HG03135 (cell line): Measurements from ENCODE around the gene ZGRF1.
A peak's percentile ranks its signal among the peaks of the same experiment; 100 is the strongest.
"Not testable (repeated sequence)": the region's sequence is repeated elsewhere in the genome, so short reads cannot be mapped to it uniquely, and the experiment has no call there.

Experiments
- ATAC-seq: cut with Tn5 transposase; IDR thresholded peaks from one replicate; pipeline ENCODE4 v1.9.1; 2021; ENCODE audit warnings: mild to moderate bottlenecking, moderate library complexity; ENCODE audit not compliant: unreplicated experiment

Gene ZGRF1, protein sequence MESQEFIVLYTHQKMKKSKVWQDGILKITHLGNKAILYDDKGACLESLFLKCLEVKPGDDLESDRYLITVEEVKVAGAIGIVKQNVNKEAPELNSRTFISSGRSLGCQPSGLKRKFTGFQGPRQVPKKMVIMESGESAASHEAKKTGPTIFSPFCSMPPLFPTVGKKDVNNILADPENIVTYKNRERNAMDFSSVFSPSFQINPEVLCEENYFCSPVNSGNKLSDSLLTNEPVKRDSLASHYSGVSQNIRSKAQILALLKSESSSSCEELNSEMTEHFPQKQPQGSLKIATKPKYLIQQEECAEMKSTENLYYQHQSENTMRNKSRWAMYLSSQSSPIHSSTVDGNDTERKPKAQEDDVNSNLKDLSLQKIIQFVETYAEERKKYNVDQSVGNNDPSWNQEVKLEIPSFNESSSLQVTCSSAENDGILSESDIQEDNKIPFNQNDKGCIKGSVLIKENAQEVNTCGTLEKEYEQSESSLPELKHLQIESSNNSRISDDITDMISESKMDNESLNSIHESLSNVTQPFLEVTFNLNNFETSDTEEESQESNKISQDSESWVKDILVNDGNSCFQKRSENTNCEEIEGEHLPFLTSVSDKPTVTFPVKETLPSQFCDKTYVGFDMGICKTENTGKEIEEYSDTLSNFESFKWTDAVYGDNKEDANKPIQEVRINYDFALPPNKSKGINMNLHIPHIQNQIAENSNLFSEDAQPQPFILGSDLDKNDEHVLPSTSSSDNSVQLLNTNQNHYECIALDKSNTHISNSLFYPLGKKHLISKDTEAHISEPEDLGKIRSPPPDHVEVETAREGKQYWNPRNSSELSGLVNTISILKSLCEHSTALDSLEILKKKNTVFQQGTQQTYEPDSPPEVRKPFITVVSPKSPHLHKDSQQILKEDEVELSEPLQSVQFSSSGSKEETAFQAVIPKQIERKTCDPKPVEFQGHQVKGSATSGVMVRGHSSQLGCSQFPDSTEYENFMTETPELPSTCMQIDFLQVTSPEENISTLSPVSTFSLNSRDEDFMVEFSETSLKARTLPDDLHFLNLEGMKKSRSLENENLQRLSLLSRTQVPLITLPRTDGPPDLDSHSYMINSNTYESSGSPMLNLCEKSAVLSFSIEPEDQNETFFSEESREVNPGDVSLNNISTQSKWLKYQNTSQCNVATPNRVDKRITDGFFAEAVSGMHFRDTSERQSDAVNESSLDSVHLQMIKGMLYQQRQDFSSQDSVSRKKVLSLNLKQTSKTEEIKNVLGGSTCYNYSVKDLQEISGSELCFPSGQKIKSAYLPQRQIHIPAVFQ (N-terminal part only)

DNA sequence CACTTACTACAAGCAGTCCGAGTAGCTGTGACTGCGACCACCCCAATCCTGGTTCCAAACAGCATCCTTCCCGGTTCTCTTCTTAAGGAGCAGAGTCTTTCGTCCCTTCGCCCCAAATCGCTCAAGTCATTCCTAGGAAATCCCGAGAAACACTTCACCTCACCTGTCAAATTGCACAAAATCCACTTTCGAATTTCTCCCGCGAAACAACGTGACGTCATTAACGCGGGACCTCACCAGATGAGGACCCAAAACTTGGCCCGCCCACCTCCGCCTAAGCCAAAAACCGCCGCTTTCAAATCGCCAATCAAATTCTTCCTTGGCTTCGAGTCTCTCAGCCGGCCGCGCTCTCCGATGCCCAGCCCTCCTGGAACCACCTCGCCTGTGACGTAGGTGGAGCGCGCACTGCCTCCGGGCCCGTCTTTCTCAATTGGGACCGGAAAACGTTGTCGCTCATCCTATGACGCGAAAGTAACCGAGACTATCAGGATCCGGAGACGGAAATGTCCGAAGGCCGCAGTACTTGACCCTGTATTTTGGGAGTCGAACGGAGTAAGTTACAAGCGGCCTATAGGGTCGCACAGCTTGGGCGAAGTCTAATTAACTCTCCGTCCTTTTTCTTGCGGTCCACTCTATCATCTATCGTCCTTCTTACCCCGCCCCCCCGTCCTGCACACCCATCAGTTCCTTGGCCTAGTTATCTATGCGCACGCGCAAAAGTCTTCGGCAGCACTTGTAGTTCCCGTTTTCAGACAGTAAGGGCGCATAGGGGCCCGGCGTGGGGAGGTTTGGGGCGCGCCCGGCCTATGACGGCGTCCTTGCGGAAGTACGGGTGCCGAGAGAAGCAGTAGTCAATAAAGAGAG, at the start of gene ZGRF1, which contains the start of gene LARP7:
Gene ZGRF1 (minus strand): TSS at position 222 of the 864 bp plus-strand sequence. CDS start 3,733 bp downstream, outside the sequence.
Gene LARP7 (plus strand): TSS at position 456 of the 864 bp plus-strand sequence. CDS start 7,527 bp downstream, outside the sequence.
- peak; percentile 88 for ATAC-seq

DNA sequence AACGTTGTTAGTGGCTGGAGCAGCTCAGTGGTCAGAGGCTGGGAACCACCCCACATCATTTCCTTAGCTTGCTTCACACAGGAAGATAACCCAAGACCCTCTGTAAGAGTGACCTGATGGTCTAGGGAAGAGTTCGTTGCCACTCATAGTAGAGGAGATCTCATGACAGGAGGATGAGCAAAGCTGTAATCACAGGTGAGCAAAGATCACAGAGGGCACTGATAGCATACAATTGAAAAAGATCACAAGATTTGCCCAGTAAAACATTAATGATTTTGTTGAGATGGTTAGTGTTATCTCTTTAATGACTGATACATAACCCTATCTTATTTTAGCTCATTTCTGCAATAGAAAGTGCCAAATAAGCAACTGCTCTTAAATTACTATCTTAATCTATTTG, 44.3 kb upstream of the ZGRF1 start:
- no peak for ATAC-seq

DNA sequence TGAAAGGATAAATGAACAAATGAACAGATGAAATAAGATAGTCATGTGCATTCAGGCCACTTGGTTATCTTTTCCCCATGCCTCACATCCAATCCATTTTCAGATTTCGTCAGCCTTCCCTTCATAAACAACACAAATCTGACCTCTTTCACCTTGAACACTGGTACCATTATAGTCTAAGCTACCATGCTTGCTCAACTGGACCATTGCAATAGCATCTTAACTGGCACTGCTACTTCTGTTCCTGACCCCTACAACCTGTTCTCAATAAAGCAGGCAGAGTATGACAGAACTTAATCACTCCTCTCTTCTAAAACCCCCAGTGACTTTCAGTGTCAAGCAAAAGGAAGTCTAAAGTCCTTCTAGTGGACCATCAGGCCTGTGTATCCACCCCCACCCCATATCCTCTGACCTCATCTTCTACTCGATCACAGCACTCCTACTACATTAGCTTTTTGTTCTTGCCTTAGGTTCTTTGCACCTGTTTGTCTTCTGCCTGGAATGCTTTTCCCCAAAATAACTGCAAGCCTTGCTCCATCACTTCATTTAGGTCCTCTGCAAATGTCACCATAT, 40.9 kb upstream of the ZGRF1 start:
- no peak for ATAC-seq

DNA sequence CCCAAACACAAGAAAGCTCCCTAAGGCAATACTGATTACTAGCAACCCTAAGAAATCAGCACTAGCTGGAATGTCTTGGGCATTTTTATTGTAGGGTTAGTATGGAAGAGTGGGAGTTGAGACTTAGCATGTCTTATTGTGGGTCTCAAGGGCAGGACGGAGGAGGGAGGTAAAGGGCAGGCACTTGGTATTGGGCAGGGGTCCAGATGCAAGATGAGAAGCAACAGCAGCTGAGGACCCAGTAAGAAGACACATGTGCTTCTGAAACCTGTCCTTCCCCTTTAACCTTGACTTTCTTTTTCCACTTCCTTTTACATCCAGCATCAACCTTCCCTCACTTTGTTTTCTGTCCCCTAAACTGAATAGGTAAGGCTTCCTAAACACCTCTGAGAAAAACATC, 37.7 kb upstream of the ZGRF1 start:
- no peak for ATAC-seq

DNA sequence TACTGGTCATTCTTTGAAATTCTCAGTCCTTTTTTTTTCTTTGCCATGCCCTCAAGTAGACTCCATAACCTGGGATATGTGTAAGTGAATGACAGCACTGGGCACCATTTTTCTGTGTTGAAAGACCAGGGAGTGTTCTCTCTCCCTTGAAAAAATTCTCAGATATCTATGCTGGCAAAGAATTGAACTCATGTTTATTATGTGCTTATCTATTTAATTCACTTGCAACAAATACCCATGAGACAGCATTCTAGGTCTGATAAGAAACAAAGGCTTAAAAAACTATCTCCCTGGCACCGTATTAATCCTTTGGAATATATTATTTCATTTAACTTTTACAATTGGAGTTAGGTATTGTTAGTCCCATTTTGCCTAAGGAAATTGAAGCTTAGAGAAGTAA, 37.0 kb upstream of the ZGRF1 start:
- ATAC-seq, result no peak

DNA sequence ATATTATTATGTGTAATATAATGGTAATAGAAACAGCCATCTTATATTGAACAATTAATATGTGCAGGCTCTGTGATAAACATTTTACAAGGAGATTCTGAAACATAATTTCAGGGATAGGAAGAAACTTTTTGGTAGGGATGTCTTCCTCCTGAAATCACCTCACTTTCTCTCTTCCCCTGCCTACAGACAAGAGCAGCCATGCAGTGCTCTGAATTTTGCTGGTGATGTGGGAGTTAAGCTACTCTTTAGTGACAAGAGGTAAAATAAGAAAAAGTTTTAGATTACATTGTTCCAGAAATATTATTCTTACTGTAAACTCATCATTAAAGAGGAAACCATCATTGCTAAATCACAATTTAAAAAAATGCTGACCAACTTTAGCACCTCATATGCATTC, 36.4 kb upstream of the ZGRF1 start:
- no peak for ATAC-seq

DNA sequence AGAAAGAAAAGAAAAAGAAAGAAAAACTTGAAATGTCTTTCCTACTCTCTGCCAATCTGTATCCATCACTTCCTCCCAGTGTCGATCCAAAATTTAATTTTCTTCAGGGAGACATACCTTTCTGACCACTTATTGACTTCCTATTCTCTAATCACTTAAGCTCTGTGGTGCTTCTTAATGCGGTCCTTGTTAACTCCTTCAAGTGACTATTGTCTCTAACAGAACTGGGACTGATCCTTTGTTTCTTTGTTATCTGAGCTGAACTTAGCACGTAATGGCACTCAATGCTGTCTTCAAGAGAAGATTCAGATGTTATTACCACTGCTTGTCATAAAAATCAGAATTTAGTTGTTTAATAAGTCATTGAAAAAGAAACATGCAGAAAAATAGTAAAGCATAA, 31.4 kb upstream of the ZGRF1 start:
- no peak for ATAC-seq

DNA sequence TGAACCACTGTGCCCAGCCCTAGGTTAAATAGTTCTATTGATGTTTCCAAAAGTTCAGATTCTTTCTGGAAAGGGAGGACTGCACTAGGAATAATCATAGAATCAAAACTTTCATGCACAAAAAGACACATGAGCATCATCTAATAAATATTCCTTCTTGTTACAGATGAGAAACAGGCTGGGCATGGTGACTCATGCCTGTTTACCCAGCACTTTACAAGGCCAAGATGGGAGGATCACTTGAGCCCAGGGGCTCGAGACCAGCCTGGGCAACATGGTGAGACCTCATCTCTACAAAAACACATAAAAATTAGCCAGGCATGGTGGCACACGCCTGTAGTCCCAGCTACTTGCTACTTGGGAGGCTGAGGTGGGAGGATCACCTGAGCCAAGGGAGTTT, 27.9 kb upstream of the ZGRF1 start:
- ATAC-seq, result no peak

DNA sequence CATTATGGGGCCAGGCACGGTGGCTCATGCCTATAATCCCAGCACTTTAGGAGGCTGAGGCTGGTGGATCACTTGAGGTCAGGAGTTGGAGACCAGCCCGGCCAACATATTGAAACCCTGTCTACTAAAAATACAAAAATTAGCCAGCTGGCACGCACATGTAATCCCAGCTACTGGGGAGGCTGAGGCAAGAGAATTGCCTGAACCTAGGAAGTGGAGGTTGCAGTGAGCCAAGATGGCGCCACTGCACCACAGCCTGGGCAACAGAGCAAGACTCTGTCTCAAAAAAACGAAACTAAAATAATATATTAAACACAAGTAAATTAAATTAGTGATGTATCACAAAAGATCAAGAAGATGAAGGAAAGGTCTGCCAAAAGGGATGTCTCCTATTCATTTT, 19.4 kb upstream of the ZGRF1 start:
- ATAC-seq, result not testable (repeated sequence)

DNA sequence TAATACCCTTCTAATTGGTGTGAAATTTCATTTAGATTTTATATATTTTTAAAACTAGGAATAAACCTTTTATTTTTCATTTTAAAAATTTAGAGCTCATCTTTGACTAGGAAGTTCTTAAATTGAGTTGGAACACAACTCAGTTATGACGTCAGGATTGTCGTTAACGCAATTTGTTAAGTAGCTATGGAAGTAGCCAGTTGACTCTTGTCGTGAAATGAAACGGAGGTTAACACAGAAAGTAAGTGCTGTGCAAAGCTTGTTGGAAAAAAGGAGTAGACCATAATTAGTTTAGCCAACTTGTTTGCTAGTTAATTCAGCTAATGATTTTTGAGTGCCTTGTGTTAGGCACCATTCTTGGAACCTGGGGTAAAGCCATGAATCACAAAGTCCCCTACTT, 18.6 kb upstream of the ZGRF1 start:
- ATAC-seq, result no peak

DNA sequence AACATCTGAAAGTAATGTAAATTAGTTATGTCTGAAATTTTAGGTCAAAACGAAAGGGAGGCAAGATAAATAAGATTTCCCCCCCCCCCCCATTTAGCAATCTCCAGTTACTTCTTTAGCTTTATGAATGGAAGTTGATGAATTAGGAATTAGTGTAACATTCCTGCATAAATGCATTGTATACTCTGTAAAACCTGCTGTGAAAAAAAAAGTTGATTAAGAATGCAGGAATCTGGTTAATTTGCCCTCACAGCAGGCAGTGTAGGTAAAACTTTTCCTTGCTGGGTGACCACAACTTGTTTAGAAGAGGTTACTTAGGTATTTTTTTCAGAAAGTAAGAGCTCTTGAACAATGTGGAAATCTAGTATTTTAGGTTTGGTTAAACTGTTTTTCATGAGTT, 15.5 kb upstream of the ZGRF1 start:
- ATAC-seq, result no peak

DNA sequence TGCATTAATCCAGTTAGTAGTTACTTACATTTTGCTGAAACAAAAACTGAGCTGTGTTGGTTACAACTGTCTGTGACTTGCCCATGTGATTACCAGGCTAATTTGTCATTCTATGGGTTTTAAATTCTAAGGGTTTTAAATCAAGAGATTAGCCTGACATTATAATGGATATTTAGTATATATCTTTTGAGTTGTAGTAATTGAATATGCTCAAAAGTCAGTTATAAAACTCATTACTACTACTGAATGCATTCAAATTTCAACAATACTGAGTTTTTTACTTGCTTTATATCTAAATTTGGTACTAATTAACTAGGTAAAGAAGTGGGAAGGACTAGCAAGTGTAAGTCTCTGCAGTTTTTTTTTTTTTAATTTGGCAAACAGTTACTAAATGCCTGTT, 14.9 kb upstream of the ZGRF1 start:
- ATAC-seq, result no peak

DNA sequence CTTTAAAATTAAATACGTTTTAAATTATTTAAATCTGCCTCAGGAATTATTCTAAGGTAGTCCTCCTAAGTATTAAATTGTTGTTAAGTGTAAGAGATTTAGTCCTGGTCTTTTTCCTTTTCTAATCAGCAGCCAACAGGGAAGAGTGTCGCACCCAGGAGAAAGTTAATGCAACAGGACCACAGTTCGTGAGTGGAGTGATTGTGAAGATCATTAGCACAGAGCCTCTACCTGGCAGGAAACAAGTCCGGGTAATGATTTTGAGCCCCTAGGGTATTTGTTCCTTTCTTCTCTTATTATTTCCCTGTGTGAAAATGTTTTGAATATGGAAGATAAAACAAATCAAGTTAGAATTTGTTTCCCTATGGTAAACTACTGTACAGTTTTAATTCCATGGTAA, 13.6 kb upstream of the ZGRF1 start:
- ATAC-seq, result no peak

DNA sequence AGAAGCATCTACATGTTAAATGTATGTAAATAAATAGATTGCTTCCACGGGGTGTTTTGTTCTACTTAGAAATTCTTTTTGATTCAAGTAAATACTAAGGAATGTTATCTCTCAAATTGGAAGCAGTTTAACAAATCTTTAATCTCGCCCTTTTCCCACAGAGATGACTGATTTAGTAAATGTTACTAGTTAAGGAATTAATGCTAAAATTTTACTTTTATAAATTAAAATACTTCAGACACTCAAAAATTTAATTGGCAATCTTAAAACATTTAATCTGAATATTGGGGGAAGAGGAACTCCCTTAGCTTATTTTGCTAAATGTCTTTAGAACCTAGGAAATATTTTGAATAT, 12.3 kb upstream of the ZGRF1 start:
- no peak for ATAC-seq

DNA sequence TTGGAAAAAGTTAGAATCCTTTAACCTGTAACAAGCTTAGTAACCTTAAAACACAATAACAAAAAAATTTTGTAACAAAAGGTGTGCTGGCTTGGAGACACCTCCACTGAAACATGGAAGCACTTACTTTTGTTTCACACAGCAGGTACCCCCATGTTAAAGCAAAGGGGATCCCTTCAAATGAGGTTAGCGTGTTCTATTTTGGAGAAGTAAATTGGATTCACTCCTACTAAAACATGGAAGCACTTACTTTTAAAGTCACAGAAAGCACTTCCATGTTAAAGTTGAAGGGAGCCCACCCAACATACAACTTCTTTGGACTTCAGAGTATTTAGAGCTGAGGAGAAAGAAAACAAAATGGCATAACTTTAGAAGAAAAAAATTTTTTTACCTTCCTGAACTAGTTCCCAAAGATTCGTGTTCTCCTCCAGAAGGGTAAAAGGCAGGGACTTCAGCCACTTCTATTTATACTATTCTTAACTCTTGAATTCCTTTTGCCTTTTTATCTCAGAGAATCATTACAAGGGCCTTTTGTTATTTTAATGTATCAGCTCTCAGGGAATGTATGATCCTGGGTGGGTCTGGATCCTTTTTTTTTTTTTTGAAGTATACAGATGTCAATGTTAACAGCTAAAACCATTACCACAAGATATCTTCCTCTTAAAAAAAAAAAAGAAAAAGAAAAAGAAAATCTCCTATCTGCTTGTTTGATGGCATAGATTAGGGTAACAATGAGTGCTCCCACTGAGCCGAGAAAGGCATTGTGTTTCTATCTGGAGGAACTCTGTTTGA, 11.8 kb upstream of the ZGRF1 start:
- no peak for ATAC-seq

DNA sequence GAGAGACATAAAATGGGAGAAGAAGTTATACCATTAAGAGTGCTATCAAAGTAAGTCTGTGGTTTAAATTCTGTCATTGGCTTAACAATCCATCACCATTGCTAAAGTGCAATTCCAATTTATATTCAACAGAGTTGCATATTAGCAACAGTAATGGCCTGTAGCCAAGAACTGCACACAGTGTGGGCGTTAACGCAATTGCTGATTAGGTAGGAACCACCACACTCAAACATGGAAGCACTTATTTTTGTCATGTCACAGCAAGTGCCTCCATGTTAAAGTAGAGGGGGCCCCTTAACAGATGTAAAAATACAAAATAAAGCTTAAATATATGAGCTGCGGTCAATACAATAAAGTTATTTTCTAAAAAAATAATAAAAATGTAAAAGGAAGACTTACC, 11.1 kb upstream of the ZGRF1 start:
- ATAC-seq, result no peak

DNA sequence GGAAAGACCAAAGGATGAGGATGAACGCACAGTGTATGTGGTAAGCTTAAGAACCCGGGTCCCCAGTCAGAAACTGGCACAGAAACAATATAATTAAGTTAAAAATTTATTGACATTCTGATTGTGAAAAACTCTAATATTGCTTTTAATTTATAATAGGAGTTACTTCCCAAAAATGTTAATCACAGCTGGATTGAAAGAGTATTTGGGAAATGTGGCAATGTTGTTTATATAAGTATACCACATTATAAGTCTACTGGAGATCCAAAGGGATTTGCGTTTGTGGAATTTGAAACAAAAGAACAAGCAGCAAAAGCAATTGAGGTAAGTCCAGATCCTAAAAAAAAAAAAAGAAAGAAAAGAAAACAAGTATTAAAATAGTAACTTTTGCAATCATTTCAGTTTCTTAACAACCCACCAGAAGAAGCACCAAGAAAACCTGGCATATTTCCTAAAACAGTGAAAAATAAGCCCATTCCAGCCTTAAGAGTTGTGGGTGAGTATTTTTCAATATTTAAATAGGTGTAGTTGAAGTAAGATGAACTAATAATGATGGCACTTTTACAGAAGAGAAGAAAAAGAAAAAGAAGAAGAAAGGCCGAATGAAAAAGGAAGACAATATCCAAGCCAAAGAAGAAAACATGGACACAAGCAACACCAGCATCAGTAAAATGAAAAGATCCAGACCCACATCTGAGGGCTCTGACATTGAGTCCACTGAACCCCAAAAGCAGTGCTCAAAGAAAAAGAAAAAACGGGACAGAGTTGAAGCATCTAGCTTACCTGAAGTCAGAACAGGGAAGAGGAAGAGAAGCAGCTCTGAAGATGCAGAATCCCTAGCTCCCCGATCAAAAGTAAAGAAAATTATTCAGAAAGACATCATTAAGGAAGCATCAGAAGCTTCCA, 10.2 kb upstream of the ZGRF1 start:
- ATAC-seq, result no peak
